CD4-positive, alpha-beta T cell (primary cell): ENCODE results near the gene LAPTM5. TPM values are rescaled to one million over a fixed set of nuclear protein-coding genes. Genes with fewer than 3 reads are reported as not detected.

Experiments
- ATAC-seq: fragments of 200-7000 bp; cut with Tn5 transposase; one replicate; pipeline ENCODE4 v1.10.0; 2022; ENCODE audit warnings: mild to moderate bottlenecking; ENCODE audit not compliant: poor library complexity
- CTCF ChIA-PET: fragments of 350-600 bp; sonication (Branson Sonifier 250); formaldehyde crosslinking; loops from one replicate; lab custom pipeline; 2021; ENCODE audit warnings: antibody characterized with exemption, inconsistent platforms; lab: Charles Lee
- POLR2A ChIA-PET: fragments of 350-600 bp; sonication (Branson Sonifier 250); formaldehyde crosslinking; loops from one replicate; lab custom pipeline; 2021; ENCODE audit warnings: antibody characterized with exemption, inconsistent platforms; lab: Charles Lee
- DNase-seq, 14 experiments: peaks; one replicate each; pipeline ENCODE4 v3.0.0-alpha.2; 2013 to 2020; ENCODE audit warnings: mixed read lengths in 2 of 14
- H3K27ac ChIP-seq, 2 donors: one replicate each; pipeline versions ENCODE4 v1.5.1 to v1.7.0; 2013; ENCODE audit warnings: low read length in 2 of 2, low read depth in 1 of 2, mild to moderate bottlenecking in 1 of 2
- H3K27me3 ChIP-seq, 2 experiments: 1 replicate in 1 of 2; 2 replicates in 1 of 2; pipeline versions ENCODE4 v1.6.1 to v1.7.0; 2013; ENCODE audit warnings: low read length in 2 of 2, control low read depth in 1 of 2, mild to moderate bottlenecking in 1 of 2, moderate library complexity in 1 of 2; ENCODE audit not compliant: insufficient read depth in 2 of 2, control insufficient read depth in 1 of 2
- H3K36me3 ChIP-seq: one replicate; pipeline ENCODE4 v1.6.1; 2013; ENCODE audit warnings: low read length, control low read depth; ENCODE audit not compliant: insufficient read depth
- H3K4me1 ChIP-seq: one replicate; pipeline ENCODE4 v1.6.1; 2013; ENCODE audit warnings: low read length, control low read depth; ENCODE audit not compliant: insufficient read depth
- H3K4me3 ChIP-seq: one replicate; pipeline ENCODE4 v1.5.1; 2013; ENCODE audit warnings: mild to moderate bottlenecking, low read length, moderate library complexity
- H3K9me3 ChIP-seq, 2 experiments: 1 replicate in 1 of 2; 2 replicates in 1 of 2; pipeline versions ENCODE4 v1.6.1 to v1.7.0; 2013; ENCODE audit warnings: low read length in 2 of 2, mild to moderate bottlenecking in 2 of 2, control low read depth in 1 of 2, moderate library complexity in 1 of 2; ENCODE audit not compliant: control insufficient read depth in 1 of 2, insufficient read depth in 1 of 2
- H3K27ac Mint-ChIP-seq: one replicate; pipeline ENCODE4 v1.8.0; 2020; ENCODE audit warnings: mixed read lengths
- H3K27me3 Mint-ChIP-seq: one replicate; pipeline ENCODE4 v1.8.0; 2021; ENCODE audit warnings: mixed read lengths
- H3K36me3 Mint-ChIP-seq: one replicate; pipeline ENCODE4 v1.8.0; 2021; ENCODE audit warnings: low read depth, mixed read lengths
- H3K4me1 Mint-ChIP-seq: one replicate; pipeline ENCODE4 v1.8.0; 2021; ENCODE audit warnings: low read depth, mixed read lengths
- H3K4me3 Mint-ChIP-seq: one replicate; pipeline ENCODE4 v1.8.0; 2020; ENCODE audit warnings: mild to moderate bottlenecking, mixed read lengths
- H3K9me3 Mint-ChIP-seq: one replicate; pipeline ENCODE4 v1.8.0; 2020; ENCODE audit warnings: mixed read lengths
- CTCF ChIP-seq: fragments of 200-600 bp; IDR thresholded peaks from one replicate; pipeline ENCODE4 v1.8.0; 2022; ENCODE audit warnings: antibody characterized with exemption, mild to moderate bottlenecking
- intact Hi-C, 2 experiments: fragments of 100-400 bp; cut with DNase I in 1 of 2; cut with micrococcal nuclease in 1 of 2; formaldehyde crosslinking; loops; one replicate each; pipeline versions ENCODE4 v1.15.1 to v1.9.0; 2023 to 2025; cut with DNase I, micrococcal nuclease
- total RNA-seq, 174 experiments: library from RNA in 2 of 174; stranded (reverse) in 2 of 174; gene quantifications; one replicate each; pipeline ENCODE4 v1.2.3 and lab custom pipeline; 2021 to 2026

LAPTM5 gene
- total RNA-seq, 2 experiments from 2014 or later, result 625 to 642 TPM

- Histone ChIP-seq H3K36me3 (no peaks in the 10 kb centered on the region), H3K27me3 (peaks cover 24 to 25% of the 10 kb centered on the region in 2 experiments), H3K27ac (no peak overlapping the region), H3K4me3 (no peak overlapping the region), H3K9me3 (no peaks in the 10 kb centered on the region), H3K4me1 (peaks cover 6% of the 10 kb centered on the region)
- H3K4me1 Mint-ChIP-seq, result no peaks in the 10 kb centered on the region
- TF ChIP-seq CTCF, result no peak
- ChIA-PET POLR2A (no interaction called here), CTCF (no interaction called here)
- ATAC-seq, result no peak
- peaks cover 53% of the 10 kb centered on the region for H3K27me3 Mint-ChIP-seq
- no peak overlapping the region for H3K4me3 Mint-ChIP-seq
- no peaks in the 10 kb centered on the region for H3K9me3 Mint-ChIP-seq
- no peak overlapping the region for H3K27ac Mint-ChIP-seq
- intact Hi-C loops, result loop anchor here in 1 of 2 experiments (5.0 kb wide), 1 partner anchor 619 kb away; no protein-coding TSS in a partner anchor
- no peaks in the 10 kb centered on the region for H3K36me3 Mint-ChIP-seq
- DNase-seq, result no peak
Observed at GRCh38 chr1:30803562-30803961, 46.0 kb upstream of the LAPTM5 start.

- POLR2A ChIA-PET, result interaction anchor here (0.6 to 2.3 kb wide), 4 partner anchors 11 to 1611 kb away, joined by 3 to 7 read pairs (median 3); no protein-coding TSS in a partner anchor
- Mint-ChIP-seq H3K27me3 (peaks cover 41% of the 10 kb centered on the region), H3K36me3 (no peaks in the 10 kb centered on the region), H3K9me3 (no peaks in the 10 kb centered on the region), H3K4me3 (no peak overlapping the region), H3K4me1 (no peaks in the 10 kb centered on the region), H3K27ac (no peak overlapping the region)
- H3K36me3 ChIP-seq, result no peaks in the 10 kb centered on the region
- peaks cover 6% of the 10 kb centered on the region for H3K4me1 ChIP-seq
- DNase-seq (peak; percentile 61 to 88 (median 78)), ATAC-seq (peak; percentile 83)
- intact Hi-C loops, result loop anchor here (1.0 to 5.0 kb wide), 6 partner anchors 109 to 748 kb away; no protein-coding TSS in a partner anchor
- H3K9me3 ChIP-seq, result no peaks in the 10 kb centered on the region
- no peak overlapping the region for H3K4me3 ChIP-seq
- CTCF ChIA-PET, result interaction anchor here (0.9 to 1.9 kb wide), 9 partner anchors 8 to 132 kb away, joined by 3 to 7 read pairs (median 4); no protein-coding TSS in a partner anchor
- H3K27me3 ChIP-seq, result peaks cover 14 to 21% of the 10 kb centered on the region in 2 experiments
- no peak overlapping the region for H3K27ac ChIP-seq
- peak; percentile 98 for TF ChIP-seq CTCF
Observed at GRCh38 chr1:30801771-30802198, 44.2 kb upstream of the LAPTM5 start.

GRCh38 chr1:30799233-30799511 lies 41.6 kb upstream of the LAPTM5 start:
- Mint-ChIP-seq H3K9me3 (no peaks in the 10 kb centered on the region), H3K27ac (no peak overlapping the region), H3K4me1 (no peaks in the 10 kb centered on the region), H3K4me3 (no peak overlapping the region), H3K27me3 (peaks cover 15% of the 10 kb centered on the region), H3K36me3 (no peaks in the 10 kb centered on the region)
- H3K4me3 ChIP-seq, result no peak overlapping the region
- POLR2A ChIA-PET, result no interaction called here
- H3K36me3 ChIP-seq, result no peaks in the 10 kb centered on the region
- DNase-seq (no peak), ATAC-seq (no peak)
- no peaks in the 10 kb centered on the region for H3K9me3 ChIP-seq
- H3K4me1 ChIP-seq, result peaks cover 6% of the 10 kb centered on the region
- intact Hi-C loops, result loop anchor here in 1 of 2 experiments (10.0 kb wide), 1 partner anchor 516 kb away; no protein-coding TSS in a partner anchor
- no peak for TF ChIP-seq CTCF
- H3K27me3 ChIP-seq, result no peaks in the 10 kb centered on the region
- H3K27ac ChIP-seq, result no peak overlapping the region
- CTCF ChIA-PET, result interaction anchor here (1.4 kb wide), 1 partner anchor 19 kb away, joined by 4 read pairs; no protein-coding TSS in a partner anchor
